HG03571 (cell line): ENCODE data around the gene NUAK2.
A peak's percentile ranks its signal among the peaks of the same experiment; 100 is the strongest.

Experiments
- ATAC-seq: cut with Tn5 transposase; IDR thresholded peaks from one replicate; pipeline ENCODE4 v1.9.1; 2021; ENCODE audit not compliant: unreplicated experiment

NUAK2 gene

GRCh38 chr1:205346956-205347574 is 25.5 kb upstream of the NUAK2 start:
- no peak for ATAC-seq

- no peak for ATAC-seq
Measured at GRCh38 chr1:205345761-205346160, 24.2 kb upstream of the NUAK2 start.

- ATAC-seq, result no peak
Measured at GRCh38 chr1:205344066-205344928, 22.8 kb upstream of the NUAK2 start.

- ATAC-seq, result no peak
Measured at GRCh38 chr1:205343431-205344065, 22.0 kb upstream of the NUAK2 start.

- no peak for ATAC-seq
Measured at GRCh38 chr1:205342986-205343385, 21.4 kb upstream of the NUAK2 start.

GRCh38 chr1:205340676-205341075 is 19.1 kb upstream of the NUAK2 start:
- no peak for ATAC-seq

GRCh38 chr1:205339717-205340116 is 18.2 kb upstream of the NUAK2 start:
- ATAC-seq, result peak; percentile 64

- ATAC-seq, result no peak
Measured at GRCh38 chr1:205339197-205339702, 17.7 kb upstream of the NUAK2 start.

GRCh38 chr1:205338011-205338410 is 16.5 kb upstream of the NUAK2 start:
- ATAC-seq, result no peak

GRCh38 chr1:205337481-205337880 is 15.9 kb upstream of the NUAK2 start:
- ATAC-seq, result no peak

GRCh38 chr1:205335692-205336091 is 14.1 kb upstream of the NUAK2 start:
- no peak for ATAC-seq

- no peak for ATAC-seq
Measured at GRCh38 chr1:205332015-205332791, 10.7 kb upstream of the NUAK2 start.

- ATAC-seq, result no peak
Measured at GRCh38 chr1:205330150-205330549, 8.6 kb upstream of the NUAK2 start.

GRCh38 chr1:205329719-205330118 is 8.2 kb upstream of the NUAK2 start:
- no peak for ATAC-seq

GRCh38 chr1:205328476-205328875 is 6.9 kb upstream of the NUAK2 start:
- ATAC-seq, result no peak

- no peak for ATAC-seq
Measured at GRCh38 chr1:205326812-205327466, 5.4 kb upstream of the NUAK2 start.

- no peak for ATAC-seq
Measured at GRCh38 chr1:205325334-205325884, 3.9 kb upstream of the NUAK2 start.

GRCh38 chr1:205324781-205325180 is 3.2 kb upstream of the NUAK2 start:
- no peak for ATAC-seq

- ATAC-seq, result no peak
Measured at GRCh38 chr1:205323794-205324193, 2.2 kb upstream of the NUAK2 start.

- no peak for ATAC-seq
Measured at GRCh38 chr1:205321959-205322283, 376 bp upstream of the NUAK2 start.
